Rectal smooth muscle tissue (tissue), 1 donor: ENCODE data around the gene IFITM5.

Experiments used
- H3K27ac ChIP-seq: one replicate; pipeline ENCODE4 v1.7.0; 2013; ENCODE audit warnings: low read depth, low read length, inconsistent platforms
- H3K27me3 ChIP-seq: one replicate; pipeline ENCODE4 v1.7.0; 2013; ENCODE audit warnings: low read length; ENCODE audit not compliant: control insufficient read depth, insufficient read depth
- H3K36me3 ChIP-seq: one replicate; pipeline ENCODE4 v1.7.0; 2013; ENCODE audit warnings: low read length; ENCODE audit not compliant: control insufficient read depth, insufficient read depth
- H3K4me1 ChIP-seq: one replicate; pipeline ENCODE4 v1.7.0; 2013; ENCODE audit warnings: low read length; ENCODE audit not compliant: control insufficient read depth, insufficient read depth
- H3K4me3 ChIP-seq: one replicate; pipeline ENCODE4 v1.7.0; 2013; ENCODE audit warnings: low read length
- H3K9ac ChIP-seq: one replicate; pipeline ENCODE4 v1.7.0; 2013; ENCODE audit warnings: low read length

The IFITM5 gene

GRCh38 chr11:299081-299891 lies at the start of gene IFITM5:
Gene IFITM5, minus strand, starts transcription at chr11:299526. Its CDS starts 36 bp downstream, at chr11:299490.
- H3K4me1 ChIP-seq = no peaks in the 10 kb centered on the region
- H3K36me3 ChIP-seq = no peaks in the 10 kb centered on the region
- H3K27me3 ChIP-seq = peaks cover 24% of the 10 kb centered on the region
- H3K9ac ChIP-seq = no peak within 1 kb of the TSS
- H3K27ac ChIP-seq = no peak within 1 kb of the TSS
- H3K4me3 ChIP-seq = no peak within 1 kb of the TSS

- Histone ChIP-seq H3K4me3 (no peak overlapping the region), H3K27ac (no peak overlapping the region), H3K36me3 (no peaks in the 10 kb centered on the region), H3K4me1 (no peaks in the 10 kb centered on the region), H3K9ac (no peak overlapping the region), H3K27me3 (no peaks in the 10 kb centered on the region)
Observed at GRCh38 chr11:346529-346928, 47.2 kb upstream of the IFITM5 start.

- Histone ChIP-seq H3K27ac (no peak overlapping the region), H3K9ac (no peak overlapping the region), H3K27me3 (no peaks in the 10 kb centered on the region), H3K4me3 (no peak overlapping the region), H3K36me3 (no peaks in the 10 kb centered on the region), H3K4me1 (no peaks in the 10 kb centered on the region)
Observed at GRCh38 chr11:344836-345578, 45.7 kb upstream of the IFITM5 start.

- H3K4me1 ChIP-seq = no peaks in the 10 kb centered on the region
- H3K27ac ChIP-seq = no peak overlapping the region
- no peak overlapping the region for H3K9ac ChIP-seq
- no peak overlapping the region for H3K4me3 ChIP-seq
- no peaks in the 10 kb centered on the region for H3K36me3 ChIP-seq
- H3K27me3 ChIP-seq = no peaks in the 10 kb centered on the region
Observed at GRCh38 chr11:342328-342727, 43.0 kb upstream of the IFITM5 start.

- peaks cover 2% of the 10 kb centered on the region for H3K4me1 ChIP-seq
- no peak overlapping the region for H3K9ac ChIP-seq
- H3K4me3 ChIP-seq = no peak overlapping the region
- H3K27me3 ChIP-seq = no peaks in the 10 kb centered on the region
- no peaks in the 10 kb centered on the region for H3K36me3 ChIP-seq
- H3K27ac ChIP-seq = no peak overlapping the region
Observed at GRCh38 chr11:340539-341512, 41.5 kb upstream of the IFITM5 start.

GRCh38 chr11:339963-340362 lies 40.6 kb upstream of the IFITM5 start:
- Histone ChIP-seq H3K27me3 (no peaks in the 10 kb centered on the region), H3K4me3 (no peak overlapping the region), H3K27ac (no peak overlapping the region), H3K4me1 (peaks cover 2% of the 10 kb centered on the region), H3K9ac (no peak overlapping the region), H3K36me3 (no peaks in the 10 kb centered on the region)

- no peak overlapping the region for H3K27ac ChIP-seq
Observed at GRCh38 chr11:337711-338110, 38.4 kb upstream of the IFITM5 start.

GRCh38 chr11:336659-337198 lies 37.4 kb upstream of the IFITM5 start:
- Histone ChIP-seq H3K4me1 (peaks cover 2% of the 10 kb centered on the region), H3K27me3 (no peaks in the 10 kb centered on the region), H3K9ac (no peak overlapping the region), H3K36me3 (no peaks in the 10 kb centered on the region), H3K27ac (no peak overlapping the region), H3K4me3 (no peak overlapping the region)

More at GRCh38 chr11:337711-338110, 38.4 kb upstream of the IFITM5 start:
- H3K9ac ChIP-seq = no peak overlapping the region
- no peaks in the 10 kb centered on the region for H3K36me3 ChIP-seq
- no peak overlapping the region for H3K4me3 ChIP-seq
- H3K27me3 ChIP-seq = no peaks in the 10 kb centered on the region
- peaks cover 2% of the 10 kb centered on the region for H3K4me1 ChIP-seq

- Histone ChIP-seq H3K27ac (peak overlapping the region; percentile 3), H3K9ac (no peak overlapping the region)
Observed at GRCh38 chr11:335779-336658, 36.7 kb upstream of the IFITM5 start.

GRCh38 chr11:334264-334994 lies 35.1 kb upstream of the IFITM5 start:
- H3K4me3 ChIP-seq = no peak overlapping the region
- H3K27me3 ChIP-seq = no peaks in the 10 kb centered on the region
- peaks cover 2% of the 10 kb centered on the region for H3K4me1 ChIP-seq
- H3K36me3 ChIP-seq = no peaks in the 10 kb centered on the region
- H3K27ac ChIP-seq = peak overlapping the region; percentile 24
- H3K9ac ChIP-seq = no peak overlapping the region

More at GRCh38 chr11:335779-336658, 36.7 kb upstream of the IFITM5 start:
- Histone ChIP-seq H3K4me1 (peaks cover 2% of the 10 kb centered on the region), H3K27me3 (no peaks in the 10 kb centered on the region), H3K4me3 (no peak overlapping the region), H3K36me3 (no peaks in the 10 kb centered on the region)
